Caco-2 (cell line): Measurements from ENCODE around the gene OFD1. TPM values are rescaled to one million over a fixed set of nuclear protein-coding genes. Genes with fewer than 3 reads are reported as not detected.

Experiments
- BruUV-seq: library from RNA; stranded (reverse); fragments of 400-500 nt; replicated peaks from 2 replicates; lab custom pipeline; 2021; lab: Mats Ljungman, UMichigan
- CTCF ChIA-PET: fragments of 300-600 bp; sonication (Branson Sonifier 250); formaldehyde crosslinking; loops from one replicate; lab custom pipeline; 2022; ENCODE audit warnings: antibody characterized with exemption; lab: Charles Lee
- POLR2A ChIA-PET: fragments of 300-600 bp; sonication (Branson Sonifier 250); formaldehyde crosslinking; loops from one replicate; lab custom pipeline; 2022; ENCODE audit warnings: antibody characterized with exemption; lab: Charles Lee
- DNase-seq, 2 experiments: peaks; one replicate each; pipeline versions ENCODE4 v3.0.0 to v3.0.0-alpha.2; 2020 to 2022
- H3K27me3 ChIP-seq: replicated peaks from 2 replicates; pipeline ENCODE4 v1.6.0; 2011; ENCODE audit warnings: low read length; ENCODE audit not compliant: control insufficient read depth, insufficient read depth
- H3K36me3 ChIP-seq: 2 replicates; pipeline ENCODE4 v1.5.1; 2011; ENCODE audit warnings: low read length; ENCODE audit not compliant: control insufficient read depth, insufficient read depth
- H3K4me1 ChIP-seq: fragments of 250-450 bp; sonication (Bioruptor Pico); 2 replicates; pipeline ENCODE4 v1.5.1; 2020; ENCODE audit warnings: mild to moderate bottlenecking
- H3K4me3 ChIP-seq: 2 replicates; pipeline ENCODE4 v1.5.1; 2011; ENCODE audit warnings: low read depth, mild to moderate bottlenecking, control low read depth, low read length
- H3K9me3 ChIP-seq: fragments of 250-450 bp; sonication (Bioruptor Pico); 2 replicates; pipeline ENCODE4 v1.5.1; 2020; ENCODE audit warnings: mild to moderate bottlenecking, moderate library complexity
- H3K27ac Mint-ChIP-seq: one replicate; pipeline ENCODE4 v1.8.0; 2022; ENCODE audit warnings: mixed read lengths; ENCODE audit not compliant: unreplicated experiment
- H3K27me3 Mint-ChIP-seq: one replicate; pipeline ENCODE4 v1.8.0; 2022; ENCODE audit warnings: mixed read lengths; ENCODE audit not compliant: insufficient read depth, unreplicated experiment
- H3K36me3 Mint-ChIP-seq: one replicate; pipeline ENCODE4 v1.8.0; 2022; ENCODE audit warnings: mild to moderate bottlenecking, mixed read lengths; ENCODE audit not compliant: insufficient read depth, unreplicated experiment
- H3K4me1 Mint-ChIP-seq: one replicate; pipeline ENCODE4 v1.8.0; 2022; ENCODE audit warnings: low read depth, mixed read lengths; ENCODE audit not compliant: unreplicated experiment
- H3K4me3 Mint-ChIP-seq: one replicate; pipeline ENCODE4 v1.8.0; 2022; ENCODE audit warnings: mild to moderate bottlenecking, moderate library complexity, mixed read lengths; ENCODE audit not compliant: unreplicated experiment
- H3K9me3 Mint-ChIP-seq: one replicate; pipeline ENCODE4 v1.8.0; 2022; ENCODE audit warnings: mixed read lengths; ENCODE audit not compliant: unreplicated experiment
- intact Hi-C: fragments of 100-400 bp; cut with micrococcal nuclease; formaldehyde crosslinking; loops from one replicate; pipeline ENCODE4 v1.10.0; 2022; ENCODE audit not compliant: unreplicated experiment
- total RNA-seq: library from RNA; stranded (reverse); gene quantifications from 2 replicates; pipeline ENCODE4 v1.2.3, GENCODE V29; 2022
- TF ChIP-seq, protein P1 (sequence below), 2 experiments: fragments of 200-600 bp in 1 of 2; IDR thresholded peaks; 1 replicate in 1 of 2; 2 replicates in 1 of 2; pipeline versions ENCODE4 v1.5.1 to v1.8.0; 2011 to 2022; ENCODE audit warnings: antibody characterized with exemption in 1 of 2, control low read depth in 1 of 2, inconsistent platforms in 1 of 2, low read depth in 1 of 2, low read length in 1 of 2, mild to moderate bottlenecking in 1 of 2, moderate library complexity in 1 of 2; ENCODE audit not compliant: insufficient read depth in 1 of 2, severe bottlenecking in 1 of 2, unreplicated experiment in 1 of 2

The OFD1 gene
- total RNA-seq, 1 experiment from 2014 or later, result 34.0 TPM

DNA sequence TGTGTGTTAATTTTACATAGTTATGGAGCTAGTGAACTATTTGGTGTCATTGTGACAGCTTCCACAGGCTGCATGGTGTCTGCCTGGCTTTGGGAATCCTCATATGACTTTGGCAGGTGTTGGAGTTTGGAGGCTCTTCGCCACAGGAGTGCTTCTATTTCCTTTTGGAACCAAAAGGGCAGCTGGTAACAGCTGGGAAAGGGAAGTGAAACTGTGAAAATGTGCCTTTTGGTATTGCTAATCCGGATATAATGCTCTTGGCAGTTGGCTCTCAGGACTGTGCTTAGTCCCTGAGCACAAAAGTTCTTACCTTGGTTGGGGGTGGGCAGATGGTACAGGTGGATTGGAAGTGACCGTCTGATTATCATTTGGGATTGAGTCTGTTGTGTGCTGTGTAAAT lies 18.1 kb downstream of the OFD1 start:
- Histone ChIP-seq H3K36me3 (no peaks in the 10 kb centered on the region), H3K4me3 (no peak overlapping the region), H3K4me1 (peaks cover 35% of the 10 kb centered on the region), H3K27me3 (no peaks in the 10 kb centered on the region), H3K9me3 (no peaks in the 10 kb centered on the region)
- H3K36me3 Mint-ChIP-seq, result peaks cover 28% of the 10 kb centered on the region
- peaks cover 11% of the 10 kb centered on the region for H3K4me1 Mint-ChIP-seq
- H3K27ac Mint-ChIP-seq, result peak overlapping the region; percentile 65
- TF ChIP-seq, protein P1, sequence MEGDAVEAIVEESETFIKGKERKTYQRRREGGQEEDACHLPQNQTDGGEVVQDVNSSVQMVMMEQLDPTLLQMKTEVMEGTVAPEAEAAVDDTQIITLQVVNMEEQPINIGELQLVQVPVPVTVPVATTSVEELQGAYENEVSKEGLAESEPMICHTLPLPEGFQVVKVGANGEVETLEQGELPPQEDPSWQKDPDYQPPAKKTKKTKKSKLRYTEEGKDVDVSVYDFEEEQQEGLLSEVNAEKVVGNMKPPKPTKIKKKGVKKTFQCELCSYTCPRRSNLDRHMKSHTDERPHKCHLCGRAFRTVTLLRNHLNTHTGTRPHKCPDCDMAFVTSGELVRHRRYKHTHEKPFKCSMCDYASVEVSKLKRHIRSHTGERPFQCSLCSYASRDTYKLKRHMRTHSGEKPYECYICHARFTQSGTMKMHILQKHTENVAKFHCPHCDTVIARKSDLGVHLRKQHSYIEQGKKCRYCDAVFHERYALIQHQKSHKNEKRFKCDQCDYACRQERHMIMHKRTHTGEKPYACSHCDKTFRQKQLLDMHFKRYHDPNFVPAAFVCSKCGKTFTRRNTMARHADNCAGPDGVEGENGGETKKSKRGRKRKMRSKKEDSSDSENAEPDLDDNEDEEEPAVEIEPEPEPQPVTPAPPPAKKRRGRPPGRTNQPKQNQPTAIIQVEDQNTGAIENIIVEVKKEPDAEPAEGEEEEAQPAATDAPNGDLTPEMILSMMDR (IDR thresholded peaks at IDR 0.05; ENCODE audit: insufficient read depth in 1 of 2, low read depth in 1 of 2, low read length in 1 of 2, severe bottlenecking in 1 of 2, unreplicated experiment in 1 of 2), result no peak
- CTCF ChIA-PET, result no interaction called here
- POLR2A ChIA-PET, result interaction anchor here (1.6 kb wide), 1 partner anchor 18 kb away, joined by 5 read pairs; the partner anchor contains the start of genes OFD1 and TRAPPC2
- intact Hi-C loops, result loop anchor here (5.0 kb wide), 1 partner anchor 245 kb away; no protein-coding TSS in a partner anchor
- BruUV-seq, result no TSS peak
- peak overlapping the region; percentile 35 for H3K4me3 Mint-ChIP-seq
- no peak for DNase-seq
- H3K27me3 Mint-ChIP-seq, result no peaks in the 10 kb centered on the region
- H3K9me3 Mint-ChIP-seq, result no peaks in the 10 kb centered on the region

DNA sequence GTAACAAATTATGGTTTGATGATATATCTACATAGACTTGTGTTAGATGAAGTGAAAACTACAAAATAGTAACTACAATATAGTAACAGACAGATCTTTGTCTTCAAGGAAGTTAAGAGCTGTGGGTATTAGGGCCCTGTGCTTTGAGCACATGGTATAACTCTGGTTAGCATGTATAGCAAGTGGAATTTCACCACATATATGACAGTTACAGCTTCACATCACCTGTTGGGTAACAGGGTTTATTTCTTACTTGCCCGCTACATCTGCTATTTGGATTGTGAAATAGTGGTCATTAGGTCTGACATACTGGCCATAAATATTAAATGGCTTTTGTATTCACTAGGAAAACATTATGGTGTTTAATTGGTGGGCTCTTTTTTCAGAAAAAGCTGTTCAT lies 20.2 kb downstream of the OFD1 start:
- intact Hi-C loops, result loop anchor here (5.0 kb wide), 1 partner anchor 247 kb away; no protein-coding TSS in a partner anchor
- TF ChIP-seq, protein P1 (IDR thresholded peaks at IDR 0.05; ENCODE audit: insufficient read depth in 1 of 2, low read depth in 1 of 2, low read length in 1 of 2, severe bottlenecking in 1 of 2, unreplicated experiment in 1 of 2), result no peak
- H3K36me3 ChIP-seq, result no peaks in the 10 kb centered on the region
- no peak overlapping the region for H3K4me3 ChIP-seq
- H3K4me3 Mint-ChIP-seq, result no peak overlapping the region
- ChIA-PET CTCF (interaction anchor here (0.5 kb wide), 1 partner anchor 148 kb away, joined by 3 read pairs; no protein-coding TSS in a partner anchor), POLR2A (interaction anchor here (2.2 kb wide), 1 partner anchor 20 kb away, joined by 9 read pairs; the partner anchor contains the start of genes OFD1 and TRAPPC2)
- no peaks in the 10 kb centered on the region for H3K27me3 Mint-ChIP-seq
- peaks cover 9% of the 10 kb centered on the region for H3K4me1 Mint-ChIP-seq
- H3K27me3 ChIP-seq, result no peaks in the 10 kb centered on the region
- no TSS peak for BruUV-seq
- H3K27ac Mint-ChIP-seq, result no peak overlapping the region
- H3K4me1 ChIP-seq, result peaks cover 35% of the 10 kb centered on the region
- peaks cover 42% of the 10 kb centered on the region for H3K36me3 Mint-ChIP-seq
- peak in 1 of 2 experiments; percentile 20 for DNase-seq
- H3K9me3 Mint-ChIP-seq, result no peaks in the 10 kb centered on the region
- H3K9me3 ChIP-seq, result no peaks in the 10 kb centered on the region

DNA sequence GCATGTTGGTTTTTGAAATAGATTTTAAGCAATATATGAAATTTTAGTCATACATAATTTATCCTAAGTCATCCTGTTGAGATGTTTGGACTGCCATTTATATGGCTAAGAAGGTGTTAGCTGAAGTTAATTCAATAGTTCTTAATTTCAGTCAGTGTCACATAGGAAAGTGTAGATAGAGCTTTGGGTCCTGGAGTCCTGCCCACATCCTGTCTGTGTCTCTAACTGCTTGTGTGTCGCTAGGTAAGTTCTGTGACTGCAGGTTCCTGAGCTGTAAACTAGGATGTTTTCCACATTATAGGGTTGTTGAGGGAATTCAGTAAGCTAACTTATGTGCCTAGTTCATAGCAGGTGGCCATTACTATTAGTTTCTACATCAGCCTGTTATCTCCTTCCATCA lies 20.7 kb downstream of the OFD1 start:
- no peaks in the 10 kb centered on the region for H3K36me3 ChIP-seq
- ChIA-PET POLR2A (interaction anchor here (2.2 kb wide), 1 partner anchor 21 kb away, joined by 9 read pairs; the partner anchor contains the start of genes OFD1 and TRAPPC2), CTCF (interaction anchor here (0.5 to 0.8 kb wide), 2 partner anchors 147 to 267 kb away, joined by 3 read pairs; no protein-coding TSS in a partner anchor)
- no peaks in the 10 kb centered on the region for H3K9me3 ChIP-seq
- intact Hi-C loops, result no loop called here
- peaks cover 35% of the 10 kb centered on the region for H3K4me1 ChIP-seq
- Mint-ChIP-seq H3K27me3 (no peaks in the 10 kb centered on the region), H3K9me3 (no peaks in the 10 kb centered on the region), H3K4me1 (peaks cover 9% of the 10 kb centered on the region), H3K36me3 (peaks cover 37% of the 10 kb centered on the region), H3K4me3 (peak overlapping the region; percentile 29), H3K27ac (no peak overlapping the region)
- no peaks in the 10 kb centered on the region for H3K27me3 ChIP-seq
- BruUV-seq, result no TSS peak
- H3K4me3 ChIP-seq, result no peak overlapping the region
- peak in 1 of 2 experiments; percentile 14 for DNase-seq
- TF ChIP-seq, protein P1 (IDR thresholded peaks at IDR 0.05; ENCODE audit: insufficient read depth in 1 of 2, low read depth in 1 of 2, low read length in 1 of 2, severe bottlenecking in 1 of 2, unreplicated experiment in 1 of 2), result no peak
